Measurements from ENCODE around the gene PLEKHG4.

PLEKHG4 gene

DNA sequence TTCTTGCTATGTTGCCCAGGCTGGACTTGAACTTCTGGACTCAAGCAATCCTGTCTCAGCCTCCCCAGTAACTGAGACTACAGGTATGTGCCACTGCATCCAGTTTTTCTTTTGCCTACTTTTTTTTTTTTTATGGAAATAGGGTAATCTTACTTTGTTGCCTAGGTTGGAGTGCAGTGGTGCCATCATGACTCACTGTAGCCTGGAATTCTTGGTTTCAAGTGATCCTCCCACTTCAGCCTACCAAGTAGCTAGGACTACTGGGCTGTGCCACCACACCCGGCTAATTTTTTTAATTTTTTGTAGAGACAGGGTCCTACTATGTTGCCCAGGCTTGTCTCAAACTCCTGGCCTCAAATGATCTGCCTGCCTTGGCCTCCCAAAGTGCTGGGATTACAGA, 57.3 kb downstream of the PLEKHG4 start:
- no peak for DNase-seq

All from NCI-H1048 (cell line).